HG02943 (cell line): ENCODE results near the gene EPS8L2.
"Not testable (repeated sequence)": the region's sequence is repeated elsewhere in the genome, so short reads cannot be mapped to it uniquely, and the experiment has no call there.

Experiments
- ATAC-seq: cut with Tn5 transposase; IDR thresholded peaks from one replicate; pipeline ENCODE4 v1.9.1; 2021; ENCODE audit warnings: mild to moderate bottlenecking, low read depth, moderate library complexity; ENCODE audit not compliant: unreplicated experiment

EPS8L2 gene

DNA sequence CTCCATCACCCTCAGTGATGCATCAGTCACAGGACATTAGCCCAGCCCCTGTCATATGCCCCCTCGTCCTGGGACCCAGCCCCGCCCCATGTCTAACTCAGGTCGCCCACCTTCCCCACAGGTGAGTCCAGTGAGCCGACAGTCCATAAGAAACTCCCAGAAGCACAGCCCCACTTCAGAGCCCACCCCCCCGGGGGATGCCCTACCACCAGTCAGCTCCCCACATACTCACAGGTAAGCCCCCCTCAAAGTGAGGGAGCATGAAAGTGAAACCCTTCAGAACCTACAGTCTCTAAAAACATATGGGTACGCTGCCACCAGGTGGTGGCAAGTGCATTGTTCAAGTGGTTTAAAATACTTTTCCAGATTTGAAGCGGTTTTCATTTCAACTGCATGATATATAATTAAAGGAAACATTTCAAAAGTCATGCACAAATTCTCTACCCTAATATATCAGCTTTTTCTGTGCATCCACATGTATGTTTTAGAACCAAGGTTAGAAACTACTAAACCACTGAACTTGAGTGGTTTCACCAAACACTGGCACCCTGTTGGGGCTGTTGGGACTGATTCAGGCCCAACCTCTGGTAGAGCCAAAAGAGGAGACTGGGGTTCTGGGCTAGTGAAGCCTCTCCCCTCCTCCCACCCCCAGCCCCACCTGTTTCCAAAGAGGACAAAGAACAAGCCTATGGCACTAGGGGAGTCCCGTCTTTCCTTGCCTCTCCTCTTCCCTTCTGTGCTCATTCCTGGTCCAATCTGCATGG is 17.3 kb downstream of the EPS8L2 start:
- no peak for ATAC-seq

- ATAC-seq, result no peak
Measured at GRCh38 chr11:724049-724777, 18.2 kb downstream of the EPS8L2 start.

GRCh38 chr11:724778-725386 is 18.9 kb downstream of the EPS8L2 start:
- ATAC-seq, result no peak

DNA sequence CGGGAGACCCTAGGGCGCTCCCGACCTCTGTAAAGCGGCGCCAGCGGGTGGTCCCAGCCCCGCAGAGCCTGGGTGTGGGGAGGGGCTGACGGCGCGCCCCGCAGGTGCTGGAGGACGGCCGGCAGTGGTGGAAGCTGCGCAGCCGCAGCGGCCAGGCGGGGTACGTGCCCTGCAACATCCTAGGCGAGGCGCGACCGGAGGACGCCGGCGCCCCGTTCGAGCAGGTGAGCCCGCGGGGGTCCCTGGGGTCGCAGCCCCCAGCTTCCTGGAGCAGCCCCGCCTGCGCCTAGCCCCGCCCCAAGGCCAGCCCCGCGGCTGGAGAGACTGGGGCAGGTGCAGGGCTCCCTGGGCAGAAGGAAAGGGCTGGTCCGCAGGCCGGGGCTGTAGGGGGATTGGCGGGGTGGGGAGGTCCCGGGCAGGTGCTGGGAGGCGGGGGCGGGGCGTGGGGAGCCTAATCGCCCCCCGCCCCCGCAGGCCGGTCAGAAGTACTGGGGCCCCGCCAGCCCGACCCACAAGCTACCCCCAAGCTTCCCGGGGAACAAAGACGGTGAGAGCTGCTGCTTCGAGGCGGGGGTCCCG is 19.7 kb downstream of the EPS8L2 start:
- ATAC-seq, result no peak

GRCh38 chr11:726278-727220 is 20.5 kb downstream of the EPS8L2 start:
- no peak for ATAC-seq

DNA sequence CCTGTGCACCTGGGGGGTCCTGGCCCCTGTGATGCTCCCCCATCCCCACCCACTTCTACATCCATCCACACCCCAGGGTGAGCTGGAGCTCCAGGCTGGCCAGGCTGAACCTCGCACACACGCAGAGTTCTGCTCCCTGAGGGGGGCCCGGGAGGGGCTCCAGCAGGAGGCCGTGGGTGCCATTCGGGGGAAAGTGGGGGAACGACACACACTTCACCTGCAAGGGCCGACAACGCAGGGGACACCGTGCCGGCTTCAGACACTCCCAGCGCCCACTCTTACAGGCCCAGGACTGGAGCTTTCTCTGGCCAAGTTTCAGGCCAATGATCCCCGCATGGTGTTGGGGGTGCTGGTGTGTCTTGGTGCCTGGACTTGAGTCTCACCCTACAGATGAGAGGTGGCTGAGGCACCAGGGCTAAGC is 21.3 kb downstream of the EPS8L2 start:
- ATAC-seq, result no peak

DNA sequence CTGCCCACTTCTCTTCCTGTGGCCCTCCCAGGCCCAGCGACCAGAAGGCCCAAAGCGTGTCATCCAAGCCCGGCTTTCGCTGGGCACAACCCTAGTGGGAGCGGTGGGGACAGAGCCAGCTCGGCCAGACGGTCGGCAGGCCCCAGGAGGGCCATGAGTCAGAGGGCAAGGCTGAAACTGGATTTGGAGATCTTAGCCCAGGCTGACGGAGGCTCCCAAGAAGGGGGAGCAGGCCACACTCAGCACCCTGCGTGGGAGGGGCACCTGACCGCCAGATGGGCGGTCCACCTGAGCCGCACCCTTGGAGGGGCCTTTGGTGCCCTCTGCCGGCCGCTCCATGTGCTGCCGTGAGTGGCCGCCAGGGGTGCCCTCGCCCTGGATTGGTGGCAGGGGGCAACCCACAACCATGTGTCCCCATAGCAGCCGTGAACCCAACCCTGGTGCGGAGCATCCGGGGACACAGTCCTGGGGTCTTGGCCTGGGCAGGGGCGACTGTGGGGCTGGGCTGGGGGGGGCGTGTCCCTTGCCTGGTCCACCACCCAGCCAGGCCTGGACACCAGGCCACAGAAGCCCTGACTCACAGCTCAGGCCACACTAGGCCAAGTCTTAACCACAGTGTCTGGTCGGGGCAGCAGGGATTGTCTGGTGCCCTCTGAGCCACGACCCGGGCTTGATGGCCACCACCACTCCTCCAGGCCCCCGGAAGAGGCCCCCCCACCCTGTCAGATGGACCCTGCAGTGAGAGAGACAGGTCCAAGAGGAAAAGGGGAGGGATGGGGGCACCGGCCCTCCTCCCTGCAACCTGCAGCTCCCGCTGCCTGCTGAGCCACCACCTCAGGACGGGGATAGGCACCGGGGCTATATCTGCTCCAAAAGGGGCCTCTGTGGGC is 22.1 kb downstream of the EPS8L2 start:
- no peak for ATAC-seq

DNA sequence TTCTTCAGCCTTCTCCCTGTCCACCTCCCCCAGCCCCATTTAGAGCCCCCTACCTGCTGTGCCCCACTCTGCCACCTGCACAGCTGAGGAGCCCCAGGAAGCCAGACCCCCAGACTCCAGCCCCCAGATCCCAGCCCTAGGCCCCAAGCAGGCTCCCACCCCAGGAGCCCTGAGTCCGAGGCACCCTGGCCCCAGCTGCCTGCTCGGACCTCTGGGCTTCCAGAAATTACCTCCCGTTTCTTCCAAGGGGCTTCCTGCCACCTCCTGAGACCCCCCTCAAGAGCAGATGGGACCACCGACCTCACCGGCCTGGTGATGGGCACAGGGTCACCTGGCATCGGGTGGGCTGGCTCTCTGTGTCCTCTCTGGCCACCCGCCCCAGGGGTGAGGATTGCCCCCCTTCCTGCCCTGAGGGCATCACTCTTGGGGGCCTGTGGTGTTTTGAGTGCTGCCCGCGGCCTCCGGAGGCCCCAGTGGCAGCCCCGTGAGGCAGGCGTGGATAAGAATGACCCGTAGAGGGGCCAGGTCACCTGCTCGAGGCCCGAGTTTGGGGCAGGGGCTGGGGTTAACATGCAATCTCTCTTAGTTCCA is 23.0 kb downstream of the EPS8L2 start:
- no peak for ATAC-seq

DNA sequence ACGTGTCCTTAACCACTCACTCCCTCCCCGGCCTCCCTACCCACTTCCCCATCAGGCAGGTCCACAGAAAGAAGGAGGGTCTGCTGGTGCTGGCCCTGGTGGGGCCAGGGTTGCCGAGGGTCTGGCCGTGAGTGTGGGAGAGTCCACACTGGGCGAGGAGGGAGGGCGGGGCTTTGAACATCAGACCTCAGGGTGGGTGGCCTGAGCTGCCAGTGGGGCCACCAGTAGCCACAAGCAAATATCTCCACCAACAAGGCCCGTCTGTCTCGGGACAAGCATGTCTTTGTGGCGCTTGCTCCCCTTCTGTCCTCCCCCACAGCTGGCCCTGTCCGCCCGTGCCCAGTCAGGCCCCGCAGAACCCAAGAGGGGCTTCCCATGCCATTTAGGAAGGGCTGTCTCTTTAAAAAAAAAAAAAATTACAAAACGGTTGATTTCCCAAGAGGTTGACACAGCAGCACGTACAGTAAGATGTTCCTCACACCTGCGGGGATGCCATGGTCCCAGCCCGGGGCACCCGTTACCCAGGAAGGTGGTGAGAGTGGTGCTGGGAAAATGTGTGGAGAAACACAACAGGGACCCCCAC is 23.6 kb downstream of the EPS8L2 start:
- ATAC-seq, result no peak

DNA sequence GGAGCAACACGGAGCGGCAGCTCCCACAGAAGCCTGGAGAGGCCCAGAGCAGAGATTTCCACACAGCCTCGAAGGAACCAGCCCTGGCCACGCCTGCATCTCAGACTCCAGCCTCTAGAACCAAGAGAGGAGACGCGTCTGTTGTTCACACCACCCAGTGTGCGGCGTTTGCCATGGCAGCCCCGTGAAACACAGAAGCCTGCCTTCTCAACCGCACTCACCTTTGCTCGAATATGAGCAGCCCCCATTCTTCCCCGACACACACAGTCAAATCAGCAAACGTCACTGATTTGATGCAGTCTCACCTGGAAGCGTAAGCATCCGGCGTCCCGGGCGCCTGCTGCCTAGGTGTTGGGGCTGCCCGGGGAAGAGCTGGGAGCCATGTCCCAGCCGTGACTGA is 27.0 kb downstream of the EPS8L2 start:
- ATAC-seq, result no peak

DNA sequence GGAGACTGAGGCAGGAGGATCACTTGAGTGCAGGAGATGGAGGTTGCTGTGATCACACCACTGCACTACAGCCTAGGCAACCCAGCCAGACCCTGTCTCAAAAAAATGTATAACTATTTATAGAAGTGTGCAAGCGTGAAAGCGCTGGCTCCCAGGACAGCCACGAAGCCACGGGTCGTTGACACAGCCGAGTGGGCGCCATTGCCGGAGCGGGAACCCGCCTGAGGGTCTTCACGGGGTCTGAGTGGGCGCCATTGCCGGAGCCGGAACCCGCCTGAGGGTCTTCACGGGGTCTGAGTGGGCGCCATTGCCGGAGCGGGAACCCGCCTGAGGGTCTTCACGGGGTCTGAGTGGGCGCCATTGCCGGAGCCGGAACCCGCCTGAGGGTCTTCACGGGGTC is 28.5 kb downstream of the EPS8L2 start:
- ATAC-seq, result not testable (repeated sequence)

DNA sequence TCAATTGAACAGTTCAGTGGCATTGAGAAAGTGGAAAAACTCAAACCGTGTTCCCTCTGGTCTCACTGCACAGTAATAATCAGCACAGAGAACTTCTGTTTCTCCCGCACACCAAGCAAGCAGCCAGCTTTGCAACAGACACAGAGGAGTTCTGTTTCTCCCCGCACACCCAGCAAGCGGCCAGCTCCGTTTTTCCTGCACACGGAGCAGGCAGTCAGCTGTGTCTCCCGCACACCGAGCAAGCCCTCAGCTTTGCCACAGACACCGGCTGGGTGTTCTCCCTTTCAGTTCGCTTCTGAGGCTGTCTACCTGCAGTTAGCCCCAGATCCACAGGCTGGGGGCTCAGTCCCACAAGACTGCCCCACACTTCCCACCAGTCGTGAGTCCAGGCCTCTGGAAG is 31.3 kb downstream of the EPS8L2 start:
- no peak for ATAC-seq

GRCh38 chr11:737899-738298 is 31.9 kb downstream of the EPS8L2 start:
- ATAC-seq, result not testable (repeated sequence)

DNA sequence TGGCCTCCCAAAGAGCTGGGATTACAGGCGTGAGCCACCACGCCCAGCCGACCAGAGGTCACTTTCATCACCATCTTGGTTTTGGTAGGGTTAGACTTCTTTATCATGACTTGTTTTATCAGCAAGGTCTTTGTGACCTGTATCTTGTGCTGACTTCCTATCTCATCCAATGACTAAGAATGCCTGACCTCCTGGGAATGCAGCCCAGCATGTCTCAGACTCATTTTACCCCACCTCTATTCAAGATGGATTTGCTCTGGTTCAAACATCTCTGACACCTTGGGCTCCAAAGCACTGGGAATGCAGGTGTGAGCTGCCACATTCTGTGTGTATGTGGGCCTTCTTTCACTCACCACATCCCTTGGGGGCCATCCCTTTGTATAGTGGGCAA is 36.1 kb downstream of the EPS8L2 start:
- no peak for ATAC-seq

GRCh38 chr11:742571-743201 is 36.7 kb downstream of the EPS8L2 start:
- no peak for ATAC-seq

- no peak for ATAC-seq
Measured at GRCh38 chr11:745428-745827, 39.4 kb downstream of the EPS8L2 start.

- ATAC-seq, result peak; percentile 35
Measured at GRCh38 chr11:746289-747157, 40.5 kb downstream of the EPS8L2 start.
